ENCODE results near the gene KRTAP4-7. TPM values are rescaled to one million over a fixed set of nuclear protein-coding genes. Genes with fewer than 3 reads are reported as not detected.
A peak's percentile ranks its signal among the peaks of the same experiment; 100 is the strongest.
"Not testable (repeated sequence)": the region's sequence is repeated elsewhere in the genome, so short reads cannot be mapped to it uniquely, and the experiment has no call there.

The KRTAP4-7 gene
- not detected for polyA plus RNA-seq

- not testable (repeated sequence) for H3K4me3 Mint-ChIP-seq, H3K4me1 Mint-ChIP-seq, H3K36me3 Mint-ChIP-seq, H3K9me3 Mint-ChIP-seq
- H3K27ac Mint-ChIP-seq = peak within 1 kb of the TSS in 1 of 3 donors; percentile 6
- H3K27me3 Mint-ChIP-seq = peaks cover 16% of the 10 kb centered on the region
These were observed at the start of gene KRTAP4-7 for GRCh38 chr17:41084100-41084856. KRTAP4-7 (plus strand) TSS chr17:41084150; CDS start chr17:41084207, 57 bp downstream.

GRCh38 chr17:41034346-41034935 is 49.5 kb upstream of the KRTAP4-7 start, which contains the start of gene KRTAP1-3:
KRTAP1-3 (minus strand) TSS chr17:41034874; CDS start chr17:41034821, 53 bp downstream.
- H3K27ac Mint-ChIP-seq, H3K9me3 Mint-ChIP-seq, H3K4me3 Mint-ChIP-seq, H3K36me3 Mint-ChIP-seq, H3K4me1 Mint-ChIP-seq: not testable (repeated sequence)
- peaks cover 13% of the 10 kb centered on the region for H3K27me3 Mint-ChIP-seq

GRCh38 chr17:41037853-41038350 is 46.0 kb upstream of the KRTAP4-7 start:
- no peak overlapping the region for H3K4me3 Mint-ChIP-seq
- H3K36me3 Mint-ChIP-seq = no peaks in the 10 kb centered on the region
- peaks cover 15% of the 10 kb centered on the region for H3K27me3 Mint-ChIP-seq
- H3K4me1 Mint-ChIP-seq = no peaks in the 10 kb centered on the region
- H3K27ac Mint-ChIP-seq = no peak overlapping the region
- peaks cover 2 to 7% (median 3%) of the 10 kb centered on the region in 3 donors for H3K9me3 Mint-ChIP-seq

DNA sequence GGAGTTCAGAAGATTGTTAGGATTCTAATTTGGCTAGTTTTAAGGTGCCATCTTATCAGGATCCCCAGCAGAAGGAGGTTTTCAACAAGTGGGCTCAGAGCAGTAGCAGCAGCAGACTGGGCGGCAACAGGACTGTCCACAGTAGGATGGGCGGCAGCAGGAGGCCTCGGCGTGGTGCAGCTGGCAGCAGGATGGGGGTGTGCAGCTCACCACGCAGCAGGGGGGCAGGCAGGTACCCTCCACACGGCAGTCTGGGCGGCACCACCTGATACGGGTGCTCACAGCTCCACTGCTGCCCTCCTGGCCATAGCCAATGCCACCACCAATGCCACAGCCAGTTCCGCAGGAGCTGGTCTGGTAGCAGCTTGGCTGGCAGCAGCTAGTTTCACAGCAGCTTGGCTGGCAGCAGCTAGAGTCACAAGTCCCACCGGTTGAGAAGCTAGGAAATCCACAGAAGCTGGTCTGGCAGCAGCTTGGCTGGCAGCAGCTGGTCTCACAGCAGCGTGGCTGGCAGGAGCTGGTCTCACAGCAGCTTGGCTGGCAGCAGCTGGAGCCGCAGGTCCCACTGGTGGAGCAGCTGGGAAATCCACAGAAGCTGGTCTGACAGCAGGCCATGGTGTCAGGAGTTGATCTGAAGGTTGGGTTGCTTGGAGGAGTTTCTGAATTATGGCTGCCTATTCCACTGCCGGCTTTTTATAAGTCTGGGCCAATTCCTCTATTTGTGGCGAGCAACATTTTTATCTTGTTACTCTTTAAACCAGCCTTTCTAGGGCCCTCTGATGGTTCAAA is 43.0 kb upstream of the KRTAP4-7 start, which contains the start of gene KRTAP1-1:
TSS of gene KRTAP1-1 (minus strand) at position 668 of the 789 bp plus-strand sequence. CDS start at position 615, 53 bp downstream.
- not testable (repeated sequence) for H3K4me3 Mint-ChIP-seq, H3K36me3 Mint-ChIP-seq, H3K27ac Mint-ChIP-seq, H3K4me1 Mint-ChIP-seq
- Mint-ChIP-seq H3K9me3 (peaks cover 5 to 12% (median 12%) of the 10 kb centered on the region in 3 donors), H3K27me3 (peaks cover 15% of the 10 kb centered on the region)

- H3K36me3 Mint-ChIP-seq = no peaks in the 10 kb centered on the region
- H3K9me3 Mint-ChIP-seq = peaks cover 5 to 12% (median 12%) of the 10 kb centered on the region in 3 donors
- H3K4me3 Mint-ChIP-seq = no peak overlapping the region
- no peak overlapping the region for H3K27ac Mint-ChIP-seq
- H3K27me3 Mint-ChIP-seq = peaks cover 15% of the 10 kb centered on the region
- H3K4me1 Mint-ChIP-seq = peaks cover 0 to 2% (median 0%) of the 10 kb centered on the region in 3 donors
These were observed 41.0 kb upstream of the KRTAP4-7 start for GRCh38 chr17:41042953-41043352.

GRCh38 chr17:41046735-41047465 is 37.0 kb upstream of the KRTAP4-7 start, which contains the start of gene KRTAP2-1:
KRTAP2-1 (minus strand) TSS chr17:41047316; CDS start chr17:41047267, 49 bp downstream.
- not testable (repeated sequence) for H3K4me3 Mint-ChIP-seq, H3K36me3 Mint-ChIP-seq, H3K4me1 Mint-ChIP-seq, H3K27me3 Mint-ChIP-seq, H3K27ac Mint-ChIP-seq
- H3K9me3 Mint-ChIP-seq = peaks cover 3 to 12% (median 10%) of the 10 kb centered on the region in 3 donors

DNA sequence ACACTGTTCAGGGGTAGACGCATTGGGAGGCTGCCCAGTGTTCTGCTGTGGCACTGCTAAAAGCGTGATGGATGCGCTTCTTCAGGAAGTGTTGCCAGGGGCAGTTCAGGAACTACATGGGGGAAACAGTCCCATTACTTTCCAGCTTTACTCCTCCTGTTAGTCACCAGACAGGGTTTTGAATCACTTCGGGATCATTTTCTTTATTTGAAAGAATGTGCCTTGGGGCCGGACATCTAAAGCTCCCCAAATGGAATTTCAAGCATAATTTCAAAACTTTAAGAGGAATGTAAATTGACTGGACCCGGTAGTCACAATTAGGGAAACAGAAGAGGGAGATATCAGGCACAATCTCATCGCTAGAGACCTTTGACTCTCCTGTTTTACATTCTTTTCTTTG is 35.5 kb upstream of the KRTAP4-7 start:
- Mint-ChIP-seq H3K4me1 (peaks cover 0 to 6% (median 5%) of the 10 kb centered on the region in 3 donors), H3K27ac (no peak overlapping the region), H3K27me3 (peaks cover 13% of the 10 kb centered on the region), H3K9me3 (peaks cover 1 to 7% (median 3%) of the 10 kb centered on the region in 3 donors), H3K36me3 (no peaks in the 10 kb centered on the region), H3K4me3 (no peak overlapping the region)

DNA sequence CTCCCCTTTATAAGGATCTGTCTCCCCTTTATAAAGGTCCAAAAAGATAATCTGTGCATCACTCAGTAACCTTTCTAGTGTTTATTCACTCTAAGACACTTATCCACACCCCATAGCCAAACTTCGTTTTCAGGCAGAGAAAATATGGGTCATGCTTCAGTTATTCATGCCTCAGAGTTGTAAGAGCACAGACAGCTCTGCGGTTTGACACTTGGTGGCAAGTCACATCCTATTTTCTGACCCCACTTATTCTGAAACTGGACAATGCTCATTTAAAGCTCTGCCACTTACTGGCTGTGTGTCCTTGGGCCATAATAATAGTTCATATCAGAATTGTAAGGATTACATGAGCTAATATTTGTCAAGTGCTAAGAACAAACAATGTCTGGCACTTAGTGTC is 34.8 kb upstream of the KRTAP4-7 start:
- H3K4me3 Mint-ChIP-seq = no peak overlapping the region
- H3K27ac Mint-ChIP-seq = no peak overlapping the region
- peaks cover 13% of the 10 kb centered on the region for H3K27me3 Mint-ChIP-seq
- H3K36me3 Mint-ChIP-seq = no peaks in the 10 kb centered on the region
- H3K4me1 Mint-ChIP-seq = peaks cover 0 to 6% (median 5%) of the 10 kb centered on the region in 3 donors
- peaks cover 0 to 6% (median 0%) of the 10 kb centered on the region in 3 donors for H3K9me3 Mint-ChIP-seq

GRCh38 chr17:41052566-41052965 is 31.4 kb upstream of the KRTAP4-7 start:
- Mint-ChIP-seq H3K27me3 (peaks cover 13% of the 10 kb centered on the region), H3K27ac (no peak overlapping the region), H3K4me1 (peaks cover 0 to 6% (median 5%) of the 10 kb centered on the region in 3 donors), H3K4me3 (no peak overlapping the region), H3K36me3 (no peaks in the 10 kb centered on the region), H3K9me3 (peaks cover under 1 to 6% (median 1%) of the 10 kb centered on the region in 3 donors)

DNA sequence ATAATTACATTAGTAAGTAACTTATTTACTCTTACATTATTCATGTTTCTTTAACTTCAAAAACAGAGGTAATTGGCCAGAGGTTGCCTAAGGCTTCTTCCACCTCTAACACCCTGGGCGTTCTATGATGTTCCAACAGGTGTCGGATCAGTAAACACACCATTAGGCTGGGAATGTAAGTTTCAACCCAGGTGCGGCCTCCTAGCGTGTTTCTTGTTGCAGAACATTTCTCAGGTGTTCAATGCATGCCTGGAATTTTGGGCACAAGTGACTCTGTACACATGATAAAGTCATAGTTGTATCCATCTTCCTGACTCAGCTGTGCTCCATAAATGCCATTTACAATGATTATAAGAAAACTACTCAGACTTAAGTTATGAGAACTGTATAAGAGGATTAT is 29.9 kb upstream of the KRTAP4-7 start:
- Mint-ChIP-seq H3K9me3 (peaks cover 1 to 7% (median 2%) of the 10 kb centered on the region in 3 donors), H3K4me3 (no peak overlapping the region), H3K36me3 (no peaks in the 10 kb centered on the region)

DNA sequence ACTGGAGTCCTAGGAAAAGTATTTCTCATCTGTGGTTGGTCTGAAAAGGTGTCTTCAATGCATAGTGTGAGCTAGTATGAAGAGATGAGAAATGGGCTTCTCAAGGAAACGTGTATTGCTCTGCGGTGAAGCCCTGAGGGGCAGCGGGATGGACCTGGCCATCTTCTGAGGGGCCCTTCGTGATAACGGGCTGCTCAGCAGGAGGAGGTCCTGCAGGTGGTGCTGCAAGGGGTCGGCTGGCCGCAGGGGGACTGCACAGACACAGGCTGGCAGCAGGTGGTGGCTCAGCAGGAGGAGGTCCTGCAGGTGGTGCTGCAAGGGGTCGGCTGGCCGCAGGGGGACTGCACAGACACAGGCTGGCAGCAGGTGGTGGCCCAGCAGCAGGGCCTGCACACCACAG is 29.4 kb upstream of the KRTAP4-7 start:
- not testable (repeated sequence) for H3K27ac Mint-ChIP-seq, H3K4me3 Mint-ChIP-seq, H3K9me3 Mint-ChIP-seq, H3K36me3 Mint-ChIP-seq, H3K4me1 Mint-ChIP-seq
- peaks cover 14% of the 10 kb centered on the region for H3K27me3 Mint-ChIP-seq

More for the DNA sequence above, 29.9 kb upstream of the KRTAP4-7 start:
- H3K27me3 Mint-ChIP-seq = peaks cover 11% of the 10 kb centered on the region
- peaks cover 0 to 4% (median 2%) of the 10 kb centered on the region in 3 donors for H3K4me1 Mint-ChIP-seq
- peak overlapping the region in 1 of 3 donors; percentile 46 for H3K27ac Mint-ChIP-seq

- H3K27ac Mint-ChIP-seq = peak within 1 kb of the TSS in 1 of 3 donors; percentile 46
- not testable (repeated sequence) for H3K4me1 Mint-ChIP-seq, H3K4me3 Mint-ChIP-seq, H3K9me3 Mint-ChIP-seq, H3K36me3 Mint-ChIP-seq
- peaks cover 14% of the 10 kb centered on the region for H3K27me3 Mint-ChIP-seq
These were observed 28.8 kb upstream of the KRTAP4-7 start, which contains the start of gene KRTAP2-2 for GRCh38 chr17:41055130-41055529. KRTAP2-2 (minus strand) TSS chr17:41055230; CDS start chr17:41055211, 19 bp downstream.

DNA sequence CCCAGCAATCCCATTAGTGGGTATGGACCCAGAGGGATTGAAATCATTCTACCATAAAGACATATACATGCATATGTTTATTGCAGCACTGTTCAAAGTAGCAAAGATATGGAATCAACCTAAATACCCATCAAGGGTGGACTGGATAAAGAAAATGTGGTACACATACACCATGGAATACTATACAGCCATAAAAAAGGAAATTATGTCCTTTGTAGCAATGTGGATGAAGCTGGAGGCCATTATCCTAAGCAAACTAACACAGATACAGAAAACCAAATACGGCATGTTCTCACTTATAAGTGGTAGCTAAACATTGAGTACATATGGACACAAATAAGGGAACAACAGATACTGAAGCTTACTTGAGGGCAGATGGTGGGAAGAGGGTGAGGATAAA is 26.4 kb upstream of the KRTAP4-7 start:
- Mint-ChIP-seq H3K9me3 (peaks cover 1 to 7% (median 2%) of the 10 kb centered on the region in 3 donors), H3K27ac (no peak overlapping the region), H3K4me1 (peaks cover 0 to 2% (median 0%) of the 10 kb centered on the region in 3 donors), H3K4me3 (no peak overlapping the region), H3K36me3 (no peaks in the 10 kb centered on the region), H3K27me3 (peaks cover 21% of the 10 kb centered on the region)

DNA sequence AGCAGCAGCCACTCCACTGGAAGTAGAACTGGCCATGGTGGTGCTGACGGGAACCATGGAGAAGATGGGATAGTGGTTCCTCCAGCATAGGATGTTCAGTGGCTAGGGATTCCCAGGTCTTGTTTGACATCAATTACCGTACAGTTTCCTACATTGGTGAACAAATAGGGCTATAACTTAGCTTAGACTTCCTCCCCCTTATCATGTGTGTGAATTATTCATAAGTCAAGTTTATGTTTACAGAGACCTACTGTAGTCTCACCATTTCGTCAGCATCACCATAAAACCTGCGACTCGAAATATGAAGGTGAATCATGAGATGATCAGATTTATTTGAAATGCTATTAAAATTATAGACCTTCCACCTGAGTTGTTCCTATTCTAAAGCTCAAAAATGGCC is 25.2 kb upstream of the KRTAP4-7 start:
- peaks cover 1 to 4% (median 2%) of the 10 kb centered on the region in 3 donors for H3K9me3 Mint-ChIP-seq
- H3K27ac Mint-ChIP-seq = no peak overlapping the region
- H3K4me3 Mint-ChIP-seq = no peak overlapping the region
- no peaks in the 10 kb centered on the region for H3K36me3 Mint-ChIP-seq
- H3K4me1 Mint-ChIP-seq = peaks cover 0 to 2% (median 0%) of the 10 kb centered on the region in 3 donors
- H3K27me3 Mint-ChIP-seq = peaks cover 17% of the 10 kb centered on the region

Data from IgD-negative memory B cell (primary cell).